SH-SY5Y (cell line): ENCODE data around the gene RGS12.

Experiments used
- GATA2 ChIP-seq: IDR thresholded peaks from 2 replicates; pipeline ENCODE4 v1.6.1; 2011; ENCODE audit warnings: mild to moderate bottlenecking, low read depth, low read length
- GATA3 ChIP-seq: IDR thresholded peaks from 2 replicates; pipeline ENCODE4 v1.6.1; 2011; ENCODE audit warnings: low read depth, mild to moderate bottlenecking, low read length, moderate library complexity

The RGS12 gene

DNA sequence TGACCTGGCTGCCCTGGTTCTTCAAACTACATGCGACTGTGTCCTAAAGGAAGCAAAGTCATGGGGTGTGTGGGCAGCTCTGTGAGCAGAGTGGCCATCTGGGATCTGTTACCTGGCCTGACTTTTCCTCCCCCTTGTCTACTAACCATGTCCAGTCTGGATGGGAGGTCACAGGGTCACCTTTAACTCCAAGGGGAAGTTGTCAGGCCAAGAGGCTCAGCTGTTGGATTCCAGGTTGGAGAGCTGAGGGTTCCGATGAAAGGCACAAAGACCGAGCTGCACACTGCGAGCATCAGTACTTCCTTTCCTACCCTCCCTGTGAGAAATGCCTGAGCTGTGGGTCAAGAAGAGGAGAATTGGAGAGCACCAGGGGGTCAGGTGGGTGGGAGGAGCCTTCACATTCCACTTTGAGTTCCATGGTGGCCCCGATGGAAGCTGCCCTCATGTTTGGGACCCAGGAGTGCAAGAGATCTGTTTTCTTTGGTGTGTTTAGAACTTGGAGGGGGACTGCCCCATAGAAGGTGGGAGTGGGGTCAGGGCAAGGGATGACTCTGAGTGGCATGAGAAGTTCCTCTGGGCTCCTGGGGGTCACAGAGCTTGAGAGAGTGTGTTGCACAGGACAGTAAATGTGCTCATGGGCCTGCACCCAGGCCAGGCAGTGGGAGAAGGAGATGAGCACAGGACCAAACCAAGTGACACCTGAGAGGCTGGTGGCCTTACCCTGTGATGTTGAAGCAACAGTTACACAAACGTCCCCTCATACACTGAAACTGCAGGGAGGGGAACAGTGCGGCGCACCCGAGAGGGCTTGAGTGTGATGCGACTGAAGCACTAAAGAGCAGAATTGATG lies 36.2 kb downstream of the RGS12 start:
- TF ChIP-seq GATA2 (no peak), GATA3 (no peak)

DNA sequence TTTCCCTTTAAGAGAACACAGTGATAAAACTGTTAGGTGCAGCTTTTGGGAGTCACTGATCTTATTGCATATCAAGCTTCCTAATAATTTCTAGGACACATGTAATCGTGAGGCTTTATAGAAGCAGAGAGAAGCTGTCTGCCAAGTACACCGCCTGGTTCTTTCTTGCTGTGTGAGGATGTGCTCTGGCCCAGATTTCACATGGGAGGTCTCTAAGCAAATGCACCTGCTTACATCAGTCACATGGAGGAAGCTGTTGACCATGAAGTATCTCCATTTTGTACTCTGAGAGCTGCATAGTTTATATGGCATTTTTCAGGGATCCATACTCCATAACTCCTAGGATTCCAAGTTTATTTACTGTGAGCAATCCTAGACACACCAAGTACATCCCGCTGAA lies 37.1 kb downstream of the RGS12 start:
- no peak for TF ChIP-seq GATA2
- TF ChIP-seq GATA3: no peak

DNA sequence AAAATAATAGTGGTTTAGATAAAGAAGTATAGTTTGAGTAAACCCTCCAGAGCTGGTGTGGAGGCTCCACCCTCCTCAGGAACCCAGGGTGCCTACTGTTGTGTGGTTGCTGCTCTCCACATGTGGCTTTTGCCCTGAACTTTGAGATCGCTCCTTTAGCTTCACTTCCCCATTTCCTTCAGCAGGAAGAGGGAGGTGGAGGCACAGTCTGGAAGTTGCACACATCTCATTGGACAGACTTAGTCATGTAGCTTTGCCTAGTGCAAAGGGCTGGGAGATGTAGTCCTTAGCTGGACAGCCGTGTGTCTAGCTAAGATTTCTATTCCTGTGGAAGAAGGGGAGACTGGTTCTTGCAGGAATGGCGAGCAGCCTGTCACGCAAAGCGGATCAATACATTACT lies 37.9 kb downstream of the RGS12 start:
- TF ChIP-seq GATA3: no peak
- TF ChIP-seq GATA2: no peak

DNA sequence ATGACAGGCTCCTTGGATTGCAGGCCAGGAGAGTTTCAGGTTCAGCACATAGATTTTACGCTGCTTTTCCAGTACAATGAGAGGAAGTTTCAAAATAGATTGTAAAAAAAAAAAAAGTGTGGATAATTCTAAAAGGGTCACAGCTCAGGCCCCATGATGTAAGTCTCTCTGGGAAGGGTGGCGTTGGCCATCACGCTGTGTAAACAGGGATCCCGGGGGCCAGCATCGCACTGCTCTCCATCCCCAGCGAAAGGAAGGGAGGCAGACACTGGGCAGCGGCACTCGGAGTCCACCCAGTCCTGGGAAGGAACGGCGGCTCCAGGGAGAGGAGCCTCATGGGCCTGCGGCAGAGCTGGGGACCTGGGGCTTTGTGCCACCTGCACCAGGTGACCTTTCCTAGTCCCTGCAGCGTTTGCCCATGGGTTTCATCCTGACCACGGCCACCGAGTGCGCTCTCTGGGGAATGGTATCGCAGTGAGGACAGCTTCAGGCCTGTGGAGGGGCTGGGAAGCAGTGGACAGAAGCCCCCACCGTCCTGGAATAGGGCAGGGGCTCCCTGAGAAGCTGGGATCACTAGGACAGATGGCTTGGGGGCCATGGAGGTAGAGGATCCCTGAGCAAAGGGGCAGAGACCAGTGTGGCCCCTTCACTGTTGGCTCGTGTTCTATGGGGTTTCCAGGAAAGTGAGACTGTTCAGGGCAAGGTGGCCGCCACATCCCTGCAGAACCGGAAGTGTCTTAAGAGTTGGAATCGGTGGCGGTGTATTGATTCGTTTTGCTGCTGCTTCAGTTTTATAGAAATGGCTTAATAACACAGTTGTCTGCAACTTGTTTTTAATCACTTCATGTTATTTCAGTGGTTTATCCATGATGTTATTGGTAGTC lies 38.9 kb downstream of the RGS12 start:
- TF ChIP-seq GATA3: no peak
- TF ChIP-seq GATA2: no peak

DNA sequence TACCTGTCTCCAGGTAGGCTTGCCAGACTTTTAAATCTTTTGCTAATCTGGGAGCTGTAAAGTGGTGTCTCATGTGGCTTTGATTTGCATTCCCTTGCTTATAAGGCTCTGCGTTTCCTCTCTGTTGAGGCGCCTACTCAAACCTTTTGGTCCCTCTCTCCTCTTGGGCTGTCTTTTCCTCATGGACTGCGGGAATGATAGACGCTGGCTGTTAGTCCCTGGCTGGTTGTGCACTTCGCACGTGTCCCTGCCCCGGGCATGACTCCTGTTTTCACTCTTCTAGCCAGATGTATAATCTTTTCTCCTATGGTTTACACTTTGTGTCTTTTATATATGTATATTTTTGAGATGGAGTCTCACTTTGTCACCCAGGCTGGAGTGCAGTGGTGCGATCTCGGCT lies 39.7 kb downstream of the RGS12 start:
- no peak for TF ChIP-seq GATA2
- no peak for TF ChIP-seq GATA3

DNA sequence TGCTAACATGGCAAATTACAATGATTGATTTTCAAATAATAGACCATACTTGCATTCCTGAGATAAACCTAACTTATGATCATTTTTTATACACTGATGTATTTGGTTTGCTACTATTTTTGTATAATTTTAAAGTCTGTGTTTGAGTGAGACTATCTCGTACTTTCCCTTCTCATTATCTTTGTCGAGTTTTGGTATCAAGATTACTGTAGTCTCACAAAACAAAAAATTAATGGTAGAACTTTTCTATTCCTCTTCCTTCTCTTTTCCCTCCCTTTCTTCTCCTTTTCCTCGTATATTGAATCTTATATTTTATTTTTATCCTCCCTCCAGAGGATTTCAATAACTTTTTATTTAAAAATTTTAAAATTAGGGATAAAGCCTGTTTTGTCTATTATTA lies 41.5 kb downstream of the RGS12 start:
- TF ChIP-seq GATA3: no peak
- no peak for TF ChIP-seq GATA2

DNA sequence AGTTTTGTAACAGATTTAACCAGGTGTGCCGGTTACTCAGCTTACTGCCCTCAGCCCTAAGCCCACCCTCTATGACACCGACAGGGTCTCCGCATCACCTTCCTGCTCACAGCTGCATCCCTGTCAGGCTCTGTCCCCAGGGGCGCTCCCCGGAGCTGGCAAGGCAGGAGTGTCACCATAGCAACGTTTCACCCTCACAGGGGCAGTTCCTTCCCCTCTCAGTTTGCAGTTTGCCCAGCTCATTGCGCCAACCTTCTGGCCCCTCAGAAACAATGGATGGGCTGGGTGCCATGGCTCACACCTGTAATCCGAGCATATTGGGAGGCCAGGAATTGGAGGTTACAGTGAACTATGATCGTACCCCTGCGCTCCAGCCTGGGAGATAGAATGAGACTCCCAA lies 42.6 kb downstream of the RGS12 start:
- TF ChIP-seq GATA3 (no peak), GATA2 (no peak)

DNA sequence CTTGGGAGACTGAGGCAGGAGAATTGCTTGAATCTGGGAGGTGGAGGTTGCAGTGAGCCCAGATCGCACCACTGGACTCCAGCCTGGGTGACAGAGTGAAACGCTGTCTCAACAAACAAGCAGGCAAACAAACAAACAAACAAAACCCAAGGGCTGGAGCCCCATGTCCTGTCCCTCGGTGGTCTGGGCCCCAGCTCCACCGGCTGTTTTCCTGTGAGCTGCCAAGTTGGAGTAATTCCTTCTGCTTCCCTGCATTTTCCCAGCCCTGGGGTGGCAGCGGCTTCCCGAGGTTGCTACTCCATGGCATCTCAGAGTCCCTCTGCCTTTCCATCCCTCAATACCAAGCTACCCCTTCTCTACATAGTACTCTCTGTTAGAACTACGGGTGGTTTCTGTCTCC lies 43.2 kb downstream of the RGS12 start:
- TF ChIP-seq GATA2: no peak
- TF ChIP-seq GATA3: no peak

DNA sequence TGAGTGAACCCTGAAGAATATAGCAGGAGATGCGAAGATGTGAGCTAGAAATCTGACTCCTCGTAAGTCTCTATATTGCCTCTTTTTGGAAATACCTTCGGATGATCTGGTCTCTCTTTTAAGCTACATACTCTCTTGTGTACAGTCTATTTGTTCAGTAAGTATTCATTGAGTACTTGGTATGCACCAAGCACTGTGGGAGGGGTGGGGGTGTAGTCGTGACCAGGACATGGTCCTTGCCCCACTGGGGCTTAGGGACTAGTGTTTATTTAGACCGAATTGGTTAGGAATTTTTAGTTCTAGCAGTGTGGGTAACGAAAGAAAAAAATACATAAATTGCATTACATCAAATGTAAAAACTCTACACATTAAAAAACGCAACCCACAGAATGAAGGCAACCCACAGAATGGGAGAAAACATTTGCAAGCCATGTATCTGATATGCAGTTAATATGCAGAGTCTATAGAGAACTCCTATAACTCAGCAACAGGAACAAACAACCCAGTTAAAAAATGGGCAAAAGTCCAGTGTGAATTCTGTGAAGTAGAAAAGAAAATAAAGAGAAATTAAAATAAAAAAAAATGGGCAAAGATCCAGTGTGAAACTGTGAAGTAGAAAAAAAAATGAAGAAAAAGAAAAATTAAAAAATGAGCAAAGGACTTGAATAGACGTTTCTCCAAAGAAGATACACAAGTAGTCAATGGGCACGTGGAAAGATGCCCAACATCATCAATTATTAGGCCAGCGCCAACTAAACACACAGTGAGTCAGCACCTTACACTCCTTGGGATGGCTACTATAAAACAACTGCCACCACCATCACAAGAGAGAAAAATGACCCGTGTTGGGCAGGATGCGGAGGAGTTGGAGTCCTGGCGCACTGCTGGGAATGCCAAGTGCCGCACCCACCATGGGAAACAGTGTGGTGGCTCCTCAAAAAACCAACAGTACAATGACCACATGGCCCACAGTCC lies 43.8 kb downstream of the RGS12 start:
- TF ChIP-seq GATA2 (no peak), GATA3 (no peak)

DNA sequence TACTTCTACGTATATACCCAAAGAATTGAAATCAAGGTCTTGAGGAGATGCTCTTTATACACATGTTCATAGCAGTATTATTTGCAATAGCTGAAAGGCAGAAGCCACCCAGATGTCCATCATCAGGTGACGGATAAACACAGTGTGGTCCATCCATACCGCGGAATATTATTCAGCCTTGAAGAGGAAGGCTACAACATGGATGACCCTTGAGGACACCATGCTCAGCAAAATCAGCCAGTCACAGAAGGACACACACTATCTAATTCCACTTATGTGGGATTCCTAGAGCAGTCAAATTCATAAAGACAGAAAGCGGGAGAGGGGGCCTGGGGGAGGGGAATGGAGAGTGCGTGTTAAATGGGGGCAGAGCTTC lies 44.5 kb downstream of the RGS12 start:
- TF ChIP-seq GATA2: no peak
- TF ChIP-seq GATA3: no peak

DNA sequence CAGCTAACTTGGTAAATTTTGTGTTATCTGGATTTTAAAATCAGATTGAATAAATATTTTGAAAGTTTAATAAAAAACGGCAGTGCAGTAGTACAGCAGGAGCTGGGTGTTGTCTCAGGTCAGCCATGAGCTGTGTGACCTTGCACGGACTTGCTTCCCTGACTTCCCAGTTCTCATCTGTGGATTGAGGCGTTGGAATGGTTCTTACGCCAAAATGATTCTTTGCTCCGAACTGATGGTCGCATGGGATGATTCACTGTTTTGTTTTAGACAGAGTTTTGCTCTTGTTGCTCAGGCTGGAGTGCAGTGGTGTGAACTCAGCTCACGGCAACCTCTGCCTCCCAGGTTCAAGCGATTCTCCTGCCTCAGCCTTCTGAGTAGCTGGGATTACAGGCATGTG lies 45.0 kb downstream of the RGS12 start:
- no peak for TF ChIP-seq GATA2
- no peak for TF ChIP-seq GATA3

DNA sequence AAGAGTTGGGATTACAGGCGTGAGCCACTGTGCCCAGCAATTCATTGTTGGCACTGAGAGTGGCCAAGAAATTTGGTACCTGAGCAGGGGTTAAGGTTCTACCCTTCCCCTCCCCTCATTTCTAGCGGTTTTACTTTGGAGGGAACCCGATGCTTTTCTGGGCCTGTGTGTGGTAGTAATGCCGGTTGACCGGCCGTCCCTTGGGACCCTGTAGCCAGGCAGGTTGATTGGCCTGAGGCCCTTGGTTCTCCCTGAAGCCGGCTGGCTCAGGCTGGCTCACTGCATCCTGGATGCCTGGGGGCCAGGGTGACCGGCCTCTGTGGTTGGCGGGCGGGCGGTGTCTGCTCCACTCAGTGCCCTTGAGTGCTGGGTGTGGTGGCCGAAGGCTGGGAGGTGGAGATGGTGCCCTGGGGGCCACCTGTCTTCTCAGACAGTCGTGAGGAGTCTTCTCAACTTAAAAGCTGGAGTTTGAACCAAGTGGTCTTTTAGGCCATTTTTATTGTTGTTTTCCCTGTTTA lies 45.6 kb downstream of the RGS12 start:
- no peak for TF ChIP-seq GATA3
- no peak for TF ChIP-seq GATA2

DNA sequence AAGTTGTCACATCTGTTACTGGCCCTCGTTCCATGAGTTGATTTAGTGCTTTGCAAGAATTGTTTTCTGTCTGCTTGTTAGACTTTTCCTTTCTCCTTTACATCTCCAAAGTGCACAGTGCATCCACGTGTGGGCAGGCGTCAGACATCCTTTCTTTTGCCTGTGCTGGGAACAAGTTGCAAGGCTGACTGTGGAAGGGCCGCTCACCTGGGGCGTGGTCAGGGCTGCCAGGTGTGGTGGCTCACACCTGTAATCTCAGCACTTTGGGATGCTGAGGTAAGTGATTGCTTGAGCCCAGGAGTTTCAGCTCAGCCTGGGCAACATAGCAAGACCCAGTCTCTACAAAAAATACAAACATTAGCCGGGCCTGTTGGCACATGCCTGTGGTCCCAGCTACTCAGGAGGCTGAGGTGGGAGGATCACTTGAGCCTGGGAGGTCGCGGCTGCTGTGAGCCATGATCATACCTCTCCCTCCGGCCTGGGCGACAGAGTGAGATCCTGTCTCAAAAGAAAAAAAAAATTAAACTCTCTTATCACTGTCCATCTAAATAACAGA lies 46.2 kb downstream of the RGS12 start:
- TF ChIP-seq GATA2 (no peak), GATA3 (no peak)

DNA sequence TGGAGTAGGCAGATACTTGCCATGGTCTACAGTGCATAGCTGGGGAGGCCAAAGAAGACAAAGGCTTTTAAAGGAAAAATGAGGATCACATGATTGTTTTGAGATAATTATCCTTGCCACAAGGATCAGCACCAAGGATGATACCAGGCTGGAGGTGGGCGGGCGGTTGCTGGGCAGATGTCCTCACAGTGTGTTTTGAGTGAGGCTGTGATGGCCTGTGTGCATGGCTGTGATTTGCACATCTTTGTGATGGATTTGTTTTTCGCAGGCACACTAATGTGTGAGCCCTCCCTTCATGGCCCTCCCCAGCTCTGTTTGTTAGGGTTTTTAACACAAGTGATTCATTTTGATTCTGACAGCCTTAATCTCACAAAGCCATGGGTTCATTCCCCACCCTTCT lies 46.8 kb downstream of the RGS12 start:
- TF ChIP-seq GATA2 (no peak), GATA3 (no peak)
